Measurements from ENCODE around the gene SLC7A6OS. TPM values are rescaled to one million over a fixed set of nuclear protein-coding genes. Genes with fewer than 3 reads are reported as not detected.

The SLC7A6OS gene
- polyA plus RNA-seq, 1 donor (not counting 4 experiments of a cell fraction or from before 2014, with no cell fraction given), result 12.6 TPM

- Histone ChIP-seq H3K36me3 (ENCODE audit: control insufficient read depth in 2 of 2, extremely low read depth in 1 of 2, insufficient read depth in 2 of 2, low read length in 2 of 2) (peaks cover 14 to 23% of the 10 kb centered on the region in 2 experiments), H2AFZ (ENCODE audit: control insufficient read depth, low read length) (no peak overlapping the region), H3K79me2 (ENCODE audit: control insufficient read depth, insufficient read depth, low read length) (peaks cover 27% of the 10 kb centered on the region), H3K9me1 (ENCODE audit: control insufficient read depth, extremely low read depth, insufficient read depth, low read length) (peaks cover 18% of the 10 kb centered on the region), H3K27me3 (ENCODE audit: control insufficient read depth, extremely low read depth, insufficient read depth, low read length) (no peaks in the 10 kb centered on the region), H3K9me3 (ENCODE audit: control insufficient read depth, low read depth, low read length) (no peaks in the 10 kb centered on the region), H3K4me3 (ENCODE audit: control insufficient read depth in 2 of 3, extremely low read depth in 1 of 3, insufficient read depth in 2 of 3, low read depth in 1 of 3, low read length in 3 of 3) (no peak overlapping the region), H4K20me1 (ENCODE audit: control insufficient read depth, extremely low read depth, insufficient read depth, low read length) (peaks cover 20% of the 10 kb centered on the region), H3K4me1 (ENCODE audit: control insufficient read depth, extremely low read depth, insufficient read depth, low read length) (peaks cover 43% of the 10 kb centered on the region), H3K4me2 (ENCODE audit: control insufficient read depth, extremely low read depth, insufficient read depth, low read depth, low read length) (peak overlapping the region; percentile 14), H3K9ac (ENCODE audit: control insufficient read depth, extremely low read depth, insufficient read depth, low read length) (no peak overlapping the region), H3K27ac (ENCODE audit: control insufficient read depth, insufficient read depth, low read length) (no peak overlapping the region)
- FAIRE-seq (peak; percentile 66), DNase-seq (ENCODE audit: low read depth, low spot score) (no peak)
- no peak for TF ChIP-seq CTCF (optimal IDR thresholded peaks at IDR 0.05 in 1 of 3, IDR thresholded peaks at IDR 0.05 in 1 of 3, conservative IDR thresholded peaks at IDR 0.05 in 1 of 3; ENCODE audit: extremely low read depth in 1 of 3, insufficient read depth in 2 of 3, low read length in 3 of 3)
- no peak for TF ChIP-seq EZH2 (IDR thresholded peaks at IDR 0.05; ENCODE audit: low read length)
- dilution Hi-C loops (cut with MboI; ENCODE audit: extremely low pct_ligation_motif_present, low sequenced_read_pairs), result no loop called here
Observed at GRCh38 chr16:68275611-68276191, 35.0 kb downstream of the SLC7A6OS start.

GRCh38 chr16:68274441-68274840 lies 36.3 kb downstream of the SLC7A6OS start:
- Histone ChIP-seq H3K9ac (ENCODE audit: control insufficient read depth, extremely low read depth, insufficient read depth, low read length) (no peak overlapping the region), H2AFZ (ENCODE audit: control insufficient read depth, low read length) (no peak overlapping the region), H3K9me1 (ENCODE audit: control insufficient read depth, extremely low read depth, insufficient read depth, low read length) (peaks cover 18% of the 10 kb centered on the region), H3K4me3 (ENCODE audit: control insufficient read depth in 2 of 3, extremely low read depth in 1 of 3, insufficient read depth in 2 of 3, low read depth in 1 of 3, low read length in 3 of 3) (no peak overlapping the region), H3K36me3 (ENCODE audit: control insufficient read depth in 2 of 2, extremely low read depth in 1 of 2, insufficient read depth in 2 of 2, low read length in 2 of 2) (peaks cover 11 to 24% of the 10 kb centered on the region in 2 experiments), H3K27me3 (ENCODE audit: control insufficient read depth, extremely low read depth, insufficient read depth, low read length) (no peaks in the 10 kb centered on the region), H3K79me2 (ENCODE audit: control insufficient read depth, insufficient read depth, low read length) (peaks cover 35% of the 10 kb centered on the region), H3K4me1 (ENCODE audit: control insufficient read depth, extremely low read depth, insufficient read depth, low read length) (peaks cover 43% of the 10 kb centered on the region), H3K27ac (ENCODE audit: control insufficient read depth, insufficient read depth, low read length) (no peak overlapping the region), H4K20me1 (ENCODE audit: control insufficient read depth, extremely low read depth, insufficient read depth, low read length) (peaks cover 20% of the 10 kb centered on the region), H3K4me2 (ENCODE audit: control insufficient read depth, extremely low read depth, insufficient read depth, low read depth, low read length) (no peak overlapping the region), H3K9me3 (ENCODE audit: control insufficient read depth, low read depth, low read length) (no peaks in the 10 kb centered on the region)
- DNase-seq (ENCODE audit: low read depth, low spot score) (no peak), FAIRE-seq (no peak)
- no peak for TF ChIP-seq CTCF (optimal IDR thresholded peaks at IDR 0.05 in 1 of 3, IDR thresholded peaks at IDR 0.05 in 1 of 3, conservative IDR thresholded peaks at IDR 0.05 in 1 of 3; ENCODE audit: extremely low read depth in 1 of 3, insufficient read depth in 2 of 3, low read length in 3 of 3)
- no peak for TF ChIP-seq EZH2 (IDR thresholded peaks at IDR 0.05; ENCODE audit: low read length)
- dilution Hi-C loops (cut with MboI; ENCODE audit: extremely low pct_ligation_motif_present, low sequenced_read_pairs), result no loop called here
